Tibial nerve (tissue), 4 donors: ENCODE data around the gene RPL36. TPM values are rescaled to one million over a fixed set of nuclear protein-coding genes. Genes with fewer than 3 reads are reported as not detected.

Experiments used
- DNase-seq, 2 donors: peaks; one replicate each; pipeline ENCODE4 v3.0.0-alpha.2; 2019; ENCODE audit warnings: low spot score in 2 of 2
- H3K27ac ChIP-seq, 4 donors: fragments of 200-600 bp; sonication (generic) in 3 of 4; one replicate each; pipeline ENCODE4 v1.5.1; 2017 to 2019; ENCODE audit warnings: mild to moderate bottlenecking in 1 of 4
- H3K27me3 ChIP-seq, 2 donors: fragments of 200-600 bp; sonication (generic) in 1 of 2; one replicate each; pipeline versions ENCODE4 v1.5.1 to v1.6.0; 2017 to 2019
- H3K36me3 ChIP-seq, 3 donors: fragments of 200-600 bp; sonication (generic); one replicate each; pipeline ENCODE4 v1.5.1; 2018 to 2019
- H3K4me1 ChIP-seq, 4 donors: fragments of 200-600 bp; sonication (generic) in 3 of 4; one replicate each; pipeline ENCODE4 v1.5.1; 2017 to 2019
- H3K4me3 ChIP-seq, 4 donors: fragments of 200-600 bp; sonication (generic) in 3 of 4; one replicate each; pipeline ENCODE4 v1.5.1; 2017 to 2019; ENCODE audit warnings: mild to moderate bottlenecking in 1 of 4, moderate library complexity in 1 of 4
- H3K9me3 ChIP-seq, 4 donors: fragments of 200-600 bp; sonication (generic) in 3 of 4; one replicate each; pipeline ENCODE4 v1.5.1; 2017 to 2019
- CTCF ChIP-seq, 5 experiments: fragments of 200-600 bp in 3 of 5; fragments of 450-650 bp in 2 of 5; sonication (generic) in 3 of 5; IDR thresholded peaks; one replicate each; pipeline ENCODE4 v1.5.1; 2016 to 2019; ENCODE audit warnings: antibody characterized with exemption in 5 of 5, mild to moderate bottlenecking in 3 of 5, moderate library complexity in 2 of 5
- EP300 ChIP-seq, 2 donors: sonication (generic); formaldehyde crosslinking; IDR thresholded peaks; one replicate each; pipeline ENCODE4 v1.6.1; 2017; ENCODE audit warnings: antibody characterized with exemption in 2 of 2, mild to moderate bottlenecking in 1 of 2
- POLR2A ChIP-seq, 2 donors: fragments of 450-650 bp; IDR thresholded peaks; one replicate each; pipeline ENCODE4 v1.6.1; 2017; ENCODE audit warnings: antibody characterized with exemption in 2 of 2, mild to moderate bottlenecking in 2 of 2, moderate library complexity in 2 of 2
- WGBS, 2 donors: methylation state at CpG; one replicate each; pipeline ENCODE4 v1.1.5; 2018; 5-methylcytosine and 5-hydroxymethylcytosine counted together
- total RNA-seq, 4 donors: library from RNA; depleted of rRNA; stranded (reverse); fragments of >200 nt; gene quantifications; one replicate each; pipeline ENCODE4 v1.1.0, GENCODE V29; 2016

RPL36 gene
- total RNA-seq, 4 donors from 2014 or later = 552 to 780 (median 644) TPM

GRCh38 chr19:5677580-5677979, 12.5 kb upstream of the RPL36 start:
- Histone ChIP-seq H3K27me3 (no peaks in the 10 kb centered on the region), H3K4me3 (no peak overlapping the region), H3K27ac (no peak overlapping the region), H3K36me3 (peaks cover 0 to 20% (median 0%) of the 10 kb centered on the region in 3 donors), H3K9me3 (no peaks in the 10 kb centered on the region), H3K4me1 (peaks cover 0 to 28% (median 8%) of the 10 kb centered on the region in 4 donors)
- no peak for DNase-seq
- TF ChIP-seq CTCF (IDR thresholded peaks at IDR 0.05) (no peak), POLR2A (IDR thresholded peaks at IDR 0.05) (no peak)
- 79 to 86% methylated on average over 9 of the region's 9 CpGs for WGBS, 2 donors

GRCh38 chr19:5678071-5678718, 11.9 kb upstream of the RPL36 start:
- WGBS, 2 donors = 80 to 88% methylated on average over 8 to 21 of the region's 22 CpGs
- Histone ChIP-seq H3K27me3 (no peaks in the 10 kb centered on the region), H3K27ac (no peak overlapping the region)

GRCh38 chr19:5679289-5680083, 10.6 kb upstream of the RPL36 start:
- H3K36me3 ChIP-seq = peaks cover 0 to 20% (median 0%) of the 10 kb centered on the region in 3 donors
- H3K9me3 ChIP-seq = no peaks in the 10 kb centered on the region
- peak overlapping the region; percentile 92 to 96 (median 94) for H3K27ac ChIP-seq
- H3K27me3 ChIP-seq = no peaks in the 10 kb centered on the region
- no peak for DNase-seq
- TF ChIP-seq EP300 (IDR thresholded peaks at IDR 0.05) (no peak), CTCF (IDR thresholded peaks at IDR 0.05) (no peak), POLR2A (IDR thresholded peaks at IDR 0.05) (no peak)
- WGBS, 2 donors = 26 to 30% methylated on average over 17 to 23 of the region's 26 CpGs
- peak overlapping the region; percentile 61 to 98 (median 88) for H3K4me3 ChIP-seq
- peaks cover 0 to 28% (median 8%) of the 10 kb centered on the region in 4 donors for H3K4me1 ChIP-seq

More at GRCh38 chr19:5678071-5678718, 11.9 kb upstream of the RPL36 start:
- Histone ChIP-seq H3K4me1 (peaks cover 0 to 28% (median 8%) of the 10 kb centered on the region in 4 donors), H3K9me3 (no peaks in the 10 kb centered on the region), H3K4me3 (no peak overlapping the region), H3K36me3 (peaks cover 0 to 20% (median 0%) of the 10 kb centered on the region in 3 donors)
- DNase-seq = no peak
- TF ChIP-seq POLR2A (IDR thresholded peaks at IDR 0.05) (no peak), CTCF (IDR thresholded peaks at IDR 0.05) (no peak), EP300 (IDR thresholded peaks at IDR 0.05) (no peak)

- Histone ChIP-seq H3K4me3 (peak overlapping the region; percentile 61 to 98 (median 88)), H3K27ac (peak overlapping the region; percentile 92 to 96 (median 94)), H3K36me3 (peaks cover 0 to 20% (median 0%) of the 10 kb centered on the region in 3 donors), H3K4me1 (peaks cover 0 to 28% (median 8%) of the 10 kb centered on the region in 4 donors), H3K9me3 (no peaks in the 10 kb centered on the region), H3K27me3 (no peaks in the 10 kb centered on the region)
- TF ChIP-seq EP300 (IDR thresholded peaks at IDR 0.05) (no peak), CTCF (IDR thresholded peaks at IDR 0.05) (peak in 1 of 5 experiments; percentile 8)
- 0 to 1% methylated on average over 18 to 21 of the region's 23 CpGs for WGBS, 2 donors
- peak in 1 of 2 donors; percentile 11 for DNase-seq
Measured at GRCh38 chr19:5680084-5680436, 10.0 kb upstream of the RPL36 start.
